ENCODE results near the gene CASK.

The CASK gene

DNA sequence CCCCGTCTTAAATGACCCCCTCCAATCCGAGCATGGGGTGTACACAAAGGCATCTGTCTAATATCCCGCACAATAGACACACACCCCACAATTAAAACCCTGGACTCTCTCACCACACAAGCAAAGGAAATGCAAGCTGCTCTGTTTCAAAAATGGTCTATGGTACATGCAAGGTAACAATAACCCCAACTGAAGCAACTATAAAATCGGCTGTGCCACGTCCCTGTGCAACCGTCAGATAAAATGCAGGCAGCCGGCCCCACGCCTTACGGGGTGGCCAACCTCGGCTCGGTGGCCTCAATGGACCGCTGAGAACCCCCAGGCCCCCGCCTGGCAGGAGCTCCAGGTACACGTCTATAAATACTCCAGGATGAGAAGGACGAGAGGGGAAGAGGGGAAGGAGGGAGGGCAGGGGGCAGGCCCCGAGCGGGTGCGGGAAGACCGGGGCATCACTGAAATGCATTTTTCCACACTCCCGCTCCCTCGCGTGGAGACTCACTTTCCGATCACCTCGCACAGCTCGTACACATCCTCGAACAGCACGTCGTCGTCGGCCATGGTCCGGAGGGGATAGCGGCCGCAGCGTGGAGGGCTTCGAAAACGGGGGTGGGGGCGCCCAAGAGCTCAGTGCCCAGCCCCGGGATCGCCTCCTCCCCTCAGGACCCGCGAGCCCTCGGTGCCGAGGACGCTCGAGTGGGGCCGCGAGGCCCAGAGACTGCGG, 763 bp downstream of the CASK start:
- peak; percentile 17 for DNase-seq
- Histone ChIP-seq H3K9me2 (replicated peaks; ENCODE audit: insufficient read depth, low read length) (no peaks in the 10 kb centered on the region), H4K20me1 (ENCODE audit: insufficient read depth, low read length) (no peaks in the 10 kb centered on the region), H3K9ac (ENCODE audit: low read length) (peak overlapping the region; percentile 71), H2AFZ (ENCODE audit: low read length) (peak overlapping the region; percentile 38; the same call in 1 of the 2 replicates), H3K4me1 (ENCODE audit: low read length) (no peaks in the 10 kb centered on the region), H3K27ac (ENCODE audit: low read length) (peak overlapping the region; percentile 38; the same call in 1 of the 2 replicates), H3K27me3 (replicated peaks; ENCODE audit: insufficient read depth, low read length) (no peaks in the 10 kb centered on the region), H3K36me3 (replicated peaks; ENCODE audit: insufficient read depth, low read length) (no peaks in the 10 kb centered on the region), H3K4me2 (ENCODE audit: low read depth, low read length) (peak overlapping the region; percentile 68), H3F3A (ENCODE audit: insufficient read depth, low read length) (no peaks in the 10 kb centered on the region), H3K79me2 (ENCODE audit: low read length) (peaks cover 49% of the 10 kb centered on the region), H3K4me3 (ENCODE audit: low read length) (peak overlapping the region; percentile 84), H3K9me3 (replicated peaks; ENCODE audit: insufficient read depth, low read length) (no peaks in the 10 kb centered on the region)
- no peak for TF ChIP-seq EZH2 (optimal IDR thresholded peaks at IDR 0.05; ENCODE audit: low read depth, low read length)
- TF ChIP-seq CTCF (IDR thresholded peaks at IDR 0.05; ENCODE audit: low read length), result no peak
- TF ChIP-seq EZH2phosphoT487 (IDR thresholded peaks at IDR 0.05; ENCODE audit: low read length), result no peak

DNA sequence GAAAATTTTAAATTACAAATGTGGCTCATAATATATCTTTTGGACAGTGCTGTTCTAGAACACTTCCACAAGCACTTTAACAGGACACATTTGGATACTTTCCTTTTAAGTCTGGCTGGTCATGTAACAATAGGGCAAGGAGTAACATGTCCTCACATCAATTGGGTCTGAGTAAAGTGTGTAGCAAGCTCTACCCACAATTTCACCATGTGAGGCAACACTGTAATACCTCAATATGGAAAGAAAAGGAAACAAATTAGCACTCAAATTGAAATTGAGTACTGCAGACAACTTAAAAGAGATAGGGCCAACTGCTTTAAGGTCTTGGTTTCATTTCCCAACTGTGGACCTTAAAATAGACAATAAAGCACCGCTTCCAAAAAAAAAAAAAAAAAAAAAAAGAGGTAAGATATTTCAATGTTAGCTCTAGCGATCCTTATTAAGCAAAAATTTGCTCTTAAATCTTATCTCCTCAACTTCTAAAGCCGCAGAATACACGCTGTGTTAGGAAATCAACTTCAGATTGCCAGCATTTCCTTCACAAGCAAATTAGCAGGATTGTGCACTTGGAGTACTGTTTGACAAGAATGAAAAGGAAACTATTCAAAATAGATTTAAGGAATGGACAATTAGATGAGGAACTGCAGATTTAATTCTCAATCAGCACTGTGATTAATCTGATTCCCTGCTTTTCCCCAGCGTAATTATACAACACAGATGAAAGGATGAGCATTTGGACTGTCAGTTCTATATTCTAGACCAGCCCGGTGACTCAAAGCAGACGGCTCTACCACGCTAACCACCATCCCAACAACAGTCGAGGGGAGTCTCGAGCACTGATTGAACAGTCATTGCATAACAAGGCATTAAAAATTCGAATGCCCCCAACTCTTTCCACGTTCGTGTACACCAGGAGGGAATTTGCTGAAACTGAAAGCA, 1.6 kb downstream of the CASK start:
- TF ChIP-seq EZH2 (optimal IDR thresholded peaks at IDR 0.05; ENCODE audit: low read depth, low read length) (no peak), EZH2phosphoT487 (IDR thresholded peaks at IDR 0.05; ENCODE audit: low read length) (no peak), CTCF (IDR thresholded peaks at IDR 0.05; ENCODE audit: low read length) (no peak)
- no peaks in the 10 kb centered on the region for H3K36me3 ChIP-seq (replicated peaks; ENCODE audit: insufficient read depth, low read length)
- H3K9ac ChIP-seq (ENCODE audit: low read length), result peak overlapping the region; percentile 71; the same call in 1 of the 2 replicates
- peak overlapping the region; percentile 84 for H3K4me3 ChIP-seq (ENCODE audit: low read length)
- H3K79me2 ChIP-seq (ENCODE audit: low read length), result peaks cover 57% of the 10 kb centered on the region
- no peaks in the 10 kb centered on the region for H4K20me1 ChIP-seq (ENCODE audit: insufficient read depth, low read length)
- peak overlapping the region; percentile 38; the same call in 1 of the 2 replicates for H3K27ac ChIP-seq (ENCODE audit: low read length)
- no peaks in the 10 kb centered on the region for H3K4me1 ChIP-seq (ENCODE audit: low read length)
- DNase-seq, result peak; percentile 18
- H2AFZ ChIP-seq (ENCODE audit: low read length), result peak overlapping the region; percentile 38; the same call in 1 of the 2 replicates
- H3K4me2 ChIP-seq (ENCODE audit: low read depth, low read length), result peak overlapping the region; percentile 68
- H3K9me2 ChIP-seq (replicated peaks; ENCODE audit: insufficient read depth, low read length), result no peaks in the 10 kb centered on the region
- H3F3A ChIP-seq (ENCODE audit: insufficient read depth, low read length), result no peaks in the 10 kb centered on the region
- H3K27me3 ChIP-seq (replicated peaks; ENCODE audit: insufficient read depth, low read length), result no peaks in the 10 kb centered on the region
- no peaks in the 10 kb centered on the region for H3K9me3 ChIP-seq (replicated peaks; ENCODE audit: insufficient read depth, low read length)

GRCh38 chrX:41919870-41920269, 3.5 kb downstream of the CASK start:
- Histone ChIP-seq H3F3A (ENCODE audit: insufficient read depth, low read length) (no peaks in the 10 kb centered on the region), H3K27ac (ENCODE audit: low read length) (no peak overlapping the region), H3K36me3 (replicated peaks; ENCODE audit: insufficient read depth, low read length) (no peaks in the 10 kb centered on the region), H3K9ac (ENCODE audit: low read length) (no peak overlapping the region), H3K4me1 (ENCODE audit: low read length) (no peaks in the 10 kb centered on the region), H2AFZ (ENCODE audit: low read length) (no peak overlapping the region), H3K79me2 (ENCODE audit: low read length) (peaks cover 69% of the 10 kb centered on the region), H4K20me1 (ENCODE audit: insufficient read depth, low read length) (no peaks in the 10 kb centered on the region), H3K4me3 (ENCODE audit: low read length) (no peak overlapping the region), H3K27me3 (replicated peaks; ENCODE audit: insufficient read depth, low read length) (no peaks in the 10 kb centered on the region), H3K9me3 (replicated peaks; ENCODE audit: insufficient read depth, low read length) (no peaks in the 10 kb centered on the region), H3K9me2 (replicated peaks; ENCODE audit: insufficient read depth, low read length) (no peaks in the 10 kb centered on the region), H3K4me2 (ENCODE audit: low read depth, low read length) (no peak overlapping the region)
- TF ChIP-seq CTCF (IDR thresholded peaks at IDR 0.05; ENCODE audit: low read length), result no peak
- TF ChIP-seq EZH2phosphoT487 (IDR thresholded peaks at IDR 0.05; ENCODE audit: low read length), result no peak
- TF ChIP-seq EZH2 (optimal IDR thresholded peaks at IDR 0.05; ENCODE audit: low read depth, low read length), result no peak
- DNase-seq, result no peak
